PC-3 (cell line): Measurements from ENCODE around the gene MAPK4.

Experiments used
- EZH2 ChIP-seq: fragments of 300-600 bp; sonication (generic); IDR thresholded peaks from one replicate; pipeline ENCODE4 v1.6.1; 2017; ENCODE audit warnings: antibody characterized with exemption, mild to moderate bottlenecking, low read length; ENCODE audit not compliant: unreplicated experiment
- EZH2phosphoT487 ChIP-seq: fragments of 300-600 bp; sonication (generic); IDR thresholded peaks from 2 replicates; pipeline ENCODE4 v1.6.1; 2018; ENCODE audit warnings: mild to moderate bottlenecking, antibody characterized with exemption, low read length, borderline replicate concordance
- TF ChIP-seq, protein P1 (sequence below): fragments of 300-600 bp; sonication (generic); conservative IDR thresholded peaks from 2 replicates; pipeline ENCODE4 v1.5.1; 2017; ENCODE audit warnings: antibody characterized with exemption, low read depth, mild to moderate bottlenecking, low read length

DNA sequence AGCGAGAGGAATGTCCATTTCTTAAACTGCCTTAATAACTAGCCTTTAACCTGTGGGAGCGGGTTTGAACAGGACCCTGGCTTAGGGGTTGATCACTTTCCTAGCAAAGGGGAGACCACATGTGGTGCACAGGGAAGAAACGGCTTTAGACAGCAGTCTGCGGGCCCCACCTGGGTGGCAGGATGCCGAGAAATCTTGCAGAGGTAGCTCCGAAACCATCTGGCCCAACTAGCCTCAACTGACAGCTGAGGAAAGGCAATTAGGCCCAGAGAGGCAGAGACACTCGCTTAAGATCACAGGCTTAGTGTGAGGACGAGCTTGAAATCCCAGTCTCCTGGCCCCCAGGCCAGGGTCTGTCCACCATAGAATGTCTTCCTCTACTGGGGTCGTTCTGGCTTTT, 170.1 kb downstream of the MAPK4 start:
- TF ChIP-seq, protein P1, sequence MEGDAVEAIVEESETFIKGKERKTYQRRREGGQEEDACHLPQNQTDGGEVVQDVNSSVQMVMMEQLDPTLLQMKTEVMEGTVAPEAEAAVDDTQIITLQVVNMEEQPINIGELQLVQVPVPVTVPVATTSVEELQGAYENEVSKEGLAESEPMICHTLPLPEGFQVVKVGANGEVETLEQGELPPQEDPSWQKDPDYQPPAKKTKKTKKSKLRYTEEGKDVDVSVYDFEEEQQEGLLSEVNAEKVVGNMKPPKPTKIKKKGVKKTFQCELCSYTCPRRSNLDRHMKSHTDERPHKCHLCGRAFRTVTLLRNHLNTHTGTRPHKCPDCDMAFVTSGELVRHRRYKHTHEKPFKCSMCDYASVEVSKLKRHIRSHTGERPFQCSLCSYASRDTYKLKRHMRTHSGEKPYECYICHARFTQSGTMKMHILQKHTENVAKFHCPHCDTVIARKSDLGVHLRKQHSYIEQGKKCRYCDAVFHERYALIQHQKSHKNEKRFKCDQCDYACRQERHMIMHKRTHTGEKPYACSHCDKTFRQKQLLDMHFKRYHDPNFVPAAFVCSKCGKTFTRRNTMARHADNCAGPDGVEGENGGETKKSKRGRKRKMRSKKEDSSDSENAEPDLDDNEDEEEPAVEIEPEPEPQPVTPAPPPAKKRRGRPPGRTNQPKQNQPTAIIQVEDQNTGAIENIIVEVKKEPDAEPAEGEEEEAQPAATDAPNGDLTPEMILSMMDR: no peak
- no peak for TF ChIP-seq EZH2
- no peak for TF ChIP-seq EZH2phosphoT487
